Measurements from ENCODE around the gene GNAI1. TPM values are rescaled to one million over a fixed set of nuclear protein-coding genes. Genes with fewer than 3 reads are reported as not detected.

Gene GNAI1
- total RNA-seq, 1 donor from 2014 or later = 0.70 TPM

- intact Hi-C loops (cut with micrococcal nuclease) = no loop called here
Observed at GRCh38 chr7:80131675-80132435, 2.8 kb upstream of the GNAI1 start.

GRCh38 chr7:80132594-80132993 lies 2.0 kb upstream of the GNAI1 start:
- intact Hi-C loops (cut with micrococcal nuclease) = no loop called here

GRCh38 chr7:80133361-80134114 lies 1.1 kb upstream of the GNAI1 start:
- intact Hi-C loops (cut with micrococcal nuclease) = loop anchor here (2.0 kb wide), 2 partner anchors 17 to 27 kb away; no protein-coding TSS in a partner anchor

GRCh38 chr7:80134115-80134535 lies 506 bp upstream of the GNAI1 start:
- intact Hi-C loops (cut with micrococcal nuclease) = loop anchor here (2.0 kb wide), 2 partner anchors 17 to 27 kb away; no protein-coding TSS in a partner anchor

GRCh38 chr7:80135309-80136104 lies 876 bp downstream of the GNAI1 start:
- intact Hi-C loops (cut with micrococcal nuclease) = loop anchor here (2.0 to 5.0 kb wide), 3 partner anchors 15 to 82 kb away; no protein-coding TSS in a partner anchor

GRCh38 chr7:80136261-80137055 lies 1.8 kb downstream of the GNAI1 start:
- intact Hi-C loops (cut with micrococcal nuclease) = loop anchor here (5.0 kb wide), 1 partner anchor 81 kb away; no protein-coding TSS in a partner anchor

GRCh38 chr7:80137410-80137809 lies 2.8 kb downstream of the GNAI1 start:
- intact Hi-C loops (cut with micrococcal nuclease) = loop anchor here (5.0 kb wide), 1 partner anchor 80 kb away; no protein-coding TSS in a partner anchor

- intact Hi-C loops (cut with micrococcal nuclease) = loop anchor here (5.0 kb wide), 1 partner anchor 78 kb away; no protein-coding TSS in a partner anchor
Observed at GRCh38 chr7:80139236-80139635, 4.6 kb downstream of the GNAI1 start.

GRCh38 chr7:80140388-80140787 lies 5.8 kb downstream of the GNAI1 start:
- intact Hi-C loops (cut with micrococcal nuclease) = no loop called here

GRCh38 chr7:80141376-80141775 lies 6.7 kb downstream of the GNAI1 start:
- intact Hi-C loops (cut with micrococcal nuclease) = no loop called here

GRCh38 chr7:80142853-80143580 lies 8.4 kb downstream of the GNAI1 start:
- intact Hi-C loops (cut with micrococcal nuclease) = no loop called here

- intact Hi-C loops (cut with micrococcal nuclease) = no loop called here
Observed at GRCh38 chr7:80145780-80146422, 11.3 kb downstream of the GNAI1 start.

GRCh38 chr7:80146545-80147182 lies 12.0 kb downstream of the GNAI1 start:
- intact Hi-C loops (cut with micrococcal nuclease) = no loop called here

- intact Hi-C loops (cut with micrococcal nuclease) = no loop called here
Observed at GRCh38 chr7:80147543-80148391, 13.1 kb downstream of the GNAI1 start.

- intact Hi-C loops (cut with micrococcal nuclease) = loop anchor here (1.0 to 2.0 kb wide), 2 partner anchors 16 to 43 kb away; partner anchors contain the start of gene GNAI1
Observed at GRCh38 chr7:80150611-80151273, 16.1 kb downstream of the GNAI1 start.

- intact Hi-C loops (cut with micrococcal nuclease) = loop anchor here (1.0 to 2.0 kb wide), 2 partner anchors 16 to 44 kb away; partner anchors contain the start of gene GNAI1
Observed at GRCh38 chr7:80151274-80151665, 16.6 kb downstream of the GNAI1 start.

- intact Hi-C loops (cut with micrococcal nuclease) = no loop called here
Observed at GRCh38 chr7:80153446-80153845, 18.8 kb downstream of the GNAI1 start.

All from T-helper 2 cell treated with Interferon-gamma antibody and Interleukin-4, amounts not matched to agents 100 ng/mL and 5 ng/mL, for 36 hours (primary cell).